Measurements from ENCODE around the gene FABP6.

GRCh38 chr5:160270704-160271103 is 41.4 kb downstream of the FABP6 start:
- TF ChIP-seq CTCF (IDR thresholded peaks at IDR 0.05) = no peak
- TF ChIP-seq POLR2A (IDR thresholded peaks at IDR 0.05) = no peak
- TF ChIP-seq POLR2AphosphoS5 (IDR thresholded peaks at IDR 0.05) = no peak
